Glutamatergic neuron (in vitro differentiated cells): Measurements from ENCODE around the gene MMP13. TPM values are rescaled to one million over a fixed set of nuclear protein-coding genes. Genes with fewer than 3 reads are reported as not detected.

Experiments
- DNase-seq: peaks from one replicate; pipeline ENCODE4 v3.0.0; 2022
- H3K27ac Mint-ChIP-seq: one replicate; pipeline ENCODE4 v1.8.0; 2020; ENCODE audit warnings: mild to moderate bottlenecking, mixed read lengths, inconsistent platforms; ENCODE audit not compliant: unreplicated experiment
- H3K27me3 Mint-ChIP-seq: one replicate; pipeline ENCODE4 v1.8.0; 2020; ENCODE audit warnings: mild to moderate bottlenecking, moderate library complexity, mixed read lengths, inconsistent platforms; ENCODE audit not compliant: unreplicated experiment
- H3K36me3 Mint-ChIP-seq: one replicate; pipeline ENCODE4 v1.8.0; 2020; ENCODE audit warnings: mild to moderate bottlenecking, mixed read lengths, inconsistent platforms; ENCODE audit not compliant: unreplicated experiment
- H3K4me1 Mint-ChIP-seq: one replicate; pipeline ENCODE4 v1.8.0; 2020; ENCODE audit warnings: mild to moderate bottlenecking, low read depth, mixed read lengths, inconsistent platforms; ENCODE audit not compliant: unreplicated experiment
- H3K4me3 Mint-ChIP-seq: one replicate; pipeline ENCODE4 v1.8.0; 2020; ENCODE audit warnings: mild to moderate bottlenecking, mixed read lengths, inconsistent platforms; ENCODE audit not compliant: unreplicated experiment
- H3K9me3 Mint-ChIP-seq: one replicate; pipeline ENCODE4 v1.8.0; 2020; ENCODE audit warnings: mild to moderate bottlenecking, moderate library complexity, mixed read lengths, inconsistent platforms; ENCODE audit not compliant: unreplicated experiment
- total RNA-seq: library from RNA; stranded (reverse); fragmentation: NEBNext Ultra II Directional; extraction: Animal tissue kit (Norgen Biotek cat#: 25700); gene quantifications from one replicate; pipeline ENCODE4 v1.2.1, GENCODE V29; 2021; ENCODE audit not compliant: unreplicated experiment
- TF ChIP-seq, protein P1 (sequence below): fragments of 200-600 bp; sonication (generic); IDR thresholded peaks from one replicate; pipeline ENCODE4 v1.5.0; 2021; ENCODE audit not compliant: partially characterized antibody, unreplicated experiment

The MMP13 gene
- total RNA-seq, 1 donor from 2014 or later, result not detected

- Mint-ChIP-seq H3K4me3 (no peak overlapping the region), H3K9me3 (no peaks in the 10 kb centered on the region), H3K4me1 (no peaks in the 10 kb centered on the region), H3K36me3 (no peaks in the 10 kb centered on the region), H3K27ac (no peak overlapping the region), H3K27me3 (no peaks in the 10 kb centered on the region)
- DNase-seq, result no peak
- TF ChIP-seq, protein P1, sequence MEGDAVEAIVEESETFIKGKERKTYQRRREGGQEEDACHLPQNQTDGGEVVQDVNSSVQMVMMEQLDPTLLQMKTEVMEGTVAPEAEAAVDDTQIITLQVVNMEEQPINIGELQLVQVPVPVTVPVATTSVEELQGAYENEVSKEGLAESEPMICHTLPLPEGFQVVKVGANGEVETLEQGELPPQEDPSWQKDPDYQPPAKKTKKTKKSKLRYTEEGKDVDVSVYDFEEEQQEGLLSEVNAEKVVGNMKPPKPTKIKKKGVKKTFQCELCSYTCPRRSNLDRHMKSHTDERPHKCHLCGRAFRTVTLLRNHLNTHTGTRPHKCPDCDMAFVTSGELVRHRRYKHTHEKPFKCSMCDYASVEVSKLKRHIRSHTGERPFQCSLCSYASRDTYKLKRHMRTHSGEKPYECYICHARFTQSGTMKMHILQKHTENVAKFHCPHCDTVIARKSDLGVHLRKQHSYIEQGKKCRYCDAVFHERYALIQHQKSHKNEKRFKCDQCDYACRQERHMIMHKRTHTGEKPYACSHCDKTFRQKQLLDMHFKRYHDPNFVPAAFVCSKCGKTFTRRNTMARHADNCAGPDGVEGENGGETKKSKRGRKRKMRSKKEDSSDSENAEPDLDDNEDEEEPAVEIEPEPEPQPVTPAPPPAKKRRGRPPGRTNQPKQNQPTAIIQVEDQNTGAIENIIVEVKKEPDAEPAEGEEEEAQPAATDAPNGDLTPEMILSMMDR, result no peak
These were observed 33.8 kb downstream of the MMP13 start for GRCh38 chr11:102921587-102922220.

DNA sequence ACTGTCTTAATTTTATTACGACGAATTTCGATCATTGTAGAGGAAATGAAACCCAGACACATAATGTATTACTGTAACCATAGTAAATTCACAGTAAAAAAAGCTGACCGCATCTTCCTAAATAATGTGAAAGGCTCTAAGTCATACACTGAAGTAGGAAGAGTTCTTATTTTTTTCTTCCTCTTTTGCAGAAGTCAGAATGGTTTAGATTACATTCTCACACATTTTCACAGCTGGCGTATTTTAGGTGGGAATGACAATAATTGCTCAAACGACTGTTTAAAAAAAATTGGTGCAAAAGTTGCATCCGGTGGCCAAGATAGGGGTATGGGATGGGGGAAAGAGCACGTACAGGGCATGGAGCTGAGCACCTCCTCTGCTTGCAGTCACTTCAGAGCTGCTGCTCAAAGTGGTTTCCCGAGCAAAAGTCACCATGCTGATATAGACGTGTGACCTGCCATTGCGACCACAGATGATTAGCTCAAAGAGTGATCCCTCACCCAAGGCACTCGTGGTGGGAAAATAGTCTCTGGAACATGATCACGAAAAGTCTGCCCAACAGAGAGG, 35.3 kb downstream of the MMP13 start:
- no peak for DNase-seq
- H3K27me3 Mint-ChIP-seq, result no peaks in the 10 kb centered on the region
- H3K27ac Mint-ChIP-seq, result no peak overlapping the region
- no peaks in the 10 kb centered on the region for H3K9me3 Mint-ChIP-seq
- TF ChIP-seq, protein P1, result no peak
- H3K4me3 Mint-ChIP-seq, result no peak overlapping the region
- H3K4me1 Mint-ChIP-seq, result no peaks in the 10 kb centered on the region
- H3K36me3 Mint-ChIP-seq, result no peaks in the 10 kb centered on the region

- Mint-ChIP-seq H3K9me3 (no peaks in the 10 kb centered on the region), H3K4me3 (no peak overlapping the region), H3K27me3 (no peaks in the 10 kb centered on the region), H3K27ac (no peak overlapping the region), H3K4me1 (peaks cover 2% of the 10 kb centered on the region), H3K36me3 (no peaks in the 10 kb centered on the region)
- DNase-seq, result no peak
- TF ChIP-seq, protein P1, result no peak
These were observed 40.5 kb downstream of the MMP13 start for GRCh38 chr11:102915044-102915375.

DNA sequence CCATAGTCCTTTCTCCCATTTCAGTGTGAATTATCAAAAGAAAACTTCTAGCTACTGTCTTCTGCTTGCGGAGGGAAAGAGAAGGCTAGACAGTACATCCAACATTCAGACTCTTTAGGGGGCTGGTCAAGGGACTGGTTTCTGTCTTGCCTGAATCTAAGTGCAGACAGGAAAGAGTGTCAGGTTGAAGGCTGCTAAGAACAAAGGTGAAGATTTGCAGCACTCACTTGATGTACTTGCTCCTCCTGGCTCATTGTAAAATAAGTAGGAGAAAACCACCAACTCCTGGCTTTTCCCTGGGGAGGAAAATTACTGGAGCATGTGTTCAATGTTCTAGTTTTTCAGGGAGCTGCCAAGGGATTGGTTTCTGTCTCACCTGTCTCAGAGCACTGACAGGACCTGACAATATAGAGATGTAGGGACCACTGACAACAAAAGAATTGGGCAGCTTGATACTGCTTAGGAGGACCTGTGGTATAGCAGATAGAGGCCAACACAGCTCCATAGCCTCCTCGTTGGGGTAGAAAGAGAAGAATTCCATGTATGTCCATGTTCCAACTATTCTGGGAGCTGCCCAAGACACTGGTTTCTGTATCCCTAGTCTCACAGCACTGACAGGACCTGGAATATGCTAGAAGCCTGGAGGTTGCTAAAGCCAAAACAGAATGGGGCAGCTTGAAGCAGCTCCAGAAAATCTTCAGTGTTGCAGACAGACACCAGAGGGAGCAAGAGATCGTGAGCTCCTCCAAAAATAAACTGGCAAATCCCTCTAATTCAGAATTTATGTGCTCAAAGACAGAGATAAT, 41.1 kb downstream of the MMP13 start:
- no peaks in the 10 kb centered on the region for H3K9me3 Mint-ChIP-seq
- H3K4me1 Mint-ChIP-seq, result peaks cover 2% of the 10 kb centered on the region
- H3K27me3 Mint-ChIP-seq, result no peaks in the 10 kb centered on the region
- DNase-seq, result no peak
- TF ChIP-seq, protein P1, result peak; percentile 24
- H3K36me3 Mint-ChIP-seq, result no peaks in the 10 kb centered on the region
- H3K4me3 Mint-ChIP-seq, result no peak overlapping the region
- H3K27ac Mint-ChIP-seq, result no peak overlapping the region

GRCh38 chr11:102912482-102912830, 43.1 kb downstream of the MMP13 start:
- Mint-ChIP-seq H3K4me1 (peaks cover 2% of the 10 kb centered on the region), H3K36me3 (no peaks in the 10 kb centered on the region), H3K4me3 (no peak overlapping the region), H3K27ac (no peak overlapping the region), H3K27me3 (no peaks in the 10 kb centered on the region), H3K9me3 (peaks cover 3% of the 10 kb centered on the region)
- no peak for DNase-seq
- TF ChIP-seq, protein P1, result no peak
